DMS114 treated with DMSO at 0.1 percent for 48 hours (cell line): ENCODE data around the gene RTP5.

Experiments
- DNase-seq: peaks from one replicate; lab custom pipeline; 2025; ENCODE audit not compliant: unreplicated experiment; lab: John Stamatoyannopoulos, UW

Gene RTP5

GRCh38 chr2:241857572-241858121 is 11.9 kb upstream of the RTP5 start:
- DNase-seq, result no peak

GRCh38 chr2:241858206-241859016 is 11.1 kb upstream of the RTP5 start, which contains the start of gene PDCD1:
Gene PDCD1, minus strand, starts transcription at chr2:241858894. Its CDS starts 56 bp downstream, at chr2:241858838.
- no peak for DNase-seq

- no peak for DNase-seq
Observed at GRCh38 chr2:241859017-241859435, 10.5 kb upstream of the RTP5 start.

- DNase-seq, result no peak
Observed at GRCh38 chr2:241859436-241860183, 9.9 kb upstream of the RTP5 start.

GRCh38 chr2:241860184-241861078 is 9.1 kb upstream of the RTP5 start:
- DNase-seq, result no peak

GRCh38 chr2:241861264-241861663 is 8.3 kb upstream of the RTP5 start:
- no peak for DNase-seq

- DNase-seq, result no peak
Observed at GRCh38 chr2:241862093-241862492, 7.4 kb upstream of the RTP5 start.

GRCh38 chr2:241862775-241863535 is 6.6 kb upstream of the RTP5 start:
- no peak for DNase-seq

- no peak for DNase-seq
Observed at GRCh38 chr2:241863536-241863954, 6.0 kb upstream of the RTP5 start.

GRCh38 chr2:241864168-241864849 is 5.2 kb upstream of the RTP5 start:
- no peak for DNase-seq

GRCh38 chr2:241864850-241865213 is 4.7 kb upstream of the RTP5 start:
- DNase-seq, result no peak

- no peak for DNase-seq
Observed at GRCh38 chr2:241865416-241865956, 4.0 kb upstream of the RTP5 start.

GRCh38 chr2:241865957-241866789 is 3.4 kb upstream of the RTP5 start:
- DNase-seq, result no peak

GRCh38 chr2:241866790-241867645 is 2.5 kb upstream of the RTP5 start:
- DNase-seq, result no peak

GRCh38 chr2:241867776-241868420 is 1.6 kb upstream of the RTP5 start:
- no peak for DNase-seq

GRCh38 chr2:241868661-241869081 is 858 bp upstream of the RTP5 start:
- no peak for DNase-seq

GRCh38 chr2:241870081-241870541 is 582 bp downstream of the RTP5 start:
- no peak for DNase-seq
